Activated CD4-positive, alpha-beta T cell treated with anti-CD3 and anti-CD28 coated beads, Interleukin-10, Interleukin-2, amounts not matched to agents 100 ng/mL and 50 ng/mL, durations not matched to agents 16 hours and 8 hours (primary cell): Measurements from ENCODE around the gene GGA3.
"Not testable (repeated sequence)": the region's sequence is repeated elsewhere in the genome, so short reads cannot be mapped to it uniquely, and the experiment has no call there.

Source experiments
- DNase-seq: peaks from one replicate; pipeline ENCODE4 v3.0.0-alpha.2; 2020

The GGA3 gene

GRCh38 chr17:75261336-75262111, at the start of gene GGA3, which contains the start of gene MRPS7:
Gene GGA3, minus strand, starts transcription at chr17:75261606. Its CDS starts 19 bp downstream, at chr17:75261587.
Gene MRPS7, plus strand, starts transcription at chr17:75261879. Its CDS starts 22 bp downstream, at chr17:75261901.
- peak; percentile 97 for DNase-seq

GRCh38 chr17:75308732-75309629, 47.6 kb upstream of the GGA3 start:
- no peak for DNase-seq

GRCh38 chr17:75307957-75308731, 46.7 kb upstream of the GGA3 start:
- DNase-seq, result no peak

GRCh38 chr17:75301502-75302206, 40.2 kb upstream of the GGA3 start:
- DNase-seq, result no peak

GRCh38 chr17:75301049-75301448, 39.6 kb upstream of the GGA3 start:
- no peak for DNase-seq

GRCh38 chr17:75300280-75300679, 38.9 kb upstream of the GGA3 start:
- no peak for DNase-seq

GRCh38 chr17:75295201-75296158, 34.1 kb upstream of the GGA3 start:
- DNase-seq, result peak; percentile 88

GRCh38 chr17:75292810-75293448, 31.5 kb upstream of the GGA3 start:
- DNase-seq, result not testable (repeated sequence)

GRCh38 chr17:75289832-75290337, 28.5 kb upstream of the GGA3 start:
- DNase-seq, result peak; percentile 78

GRCh38 chr17:75289115-75289831, 27.9 kb upstream of the GGA3 start, which contains the start of gene SLC25A19:
Gene SLC25A19, minus strand, starts transcription at chr17:75289433. Its CDS starts 2,669 bp downstream, at chr17:75286764.
- DNase-seq, result peak; percentile 99

GRCh38 chr17:75288770-75289114, 27.3 kb upstream of the GGA3 start:
- DNase-seq, result peak; percentile 66

- no peak for DNase-seq
Observed at GRCh38 chr17:75288359-75288758, 27.0 kb upstream of the GGA3 start.

GRCh38 chr17:75287221-75287620, 25.8 kb upstream of the GGA3 start:
- no peak for DNase-seq

- DNase-seq, result no peak
Observed at GRCh38 chr17:75285123-75285522, 23.7 kb upstream of the GGA3 start.

GRCh38 chr17:75280189-75280588, 18.8 kb upstream of the GGA3 start:
- DNase-seq, result not testable (repeated sequence)

- DNase-seq, result no peak
Observed at GRCh38 chr17:75277664-75278071, 16.3 kb upstream of the GGA3 start.

GRCh38 chr17:75273977-75274708, 12.7 kb upstream of the GGA3 start:
- DNase-seq, result no peak

- no peak for DNase-seq
Observed at GRCh38 chr17:75272848-75273184, 11.4 kb upstream of the GGA3 start.
